ENCODE measurements around the gene MDK.

The MDK gene

DNA sequence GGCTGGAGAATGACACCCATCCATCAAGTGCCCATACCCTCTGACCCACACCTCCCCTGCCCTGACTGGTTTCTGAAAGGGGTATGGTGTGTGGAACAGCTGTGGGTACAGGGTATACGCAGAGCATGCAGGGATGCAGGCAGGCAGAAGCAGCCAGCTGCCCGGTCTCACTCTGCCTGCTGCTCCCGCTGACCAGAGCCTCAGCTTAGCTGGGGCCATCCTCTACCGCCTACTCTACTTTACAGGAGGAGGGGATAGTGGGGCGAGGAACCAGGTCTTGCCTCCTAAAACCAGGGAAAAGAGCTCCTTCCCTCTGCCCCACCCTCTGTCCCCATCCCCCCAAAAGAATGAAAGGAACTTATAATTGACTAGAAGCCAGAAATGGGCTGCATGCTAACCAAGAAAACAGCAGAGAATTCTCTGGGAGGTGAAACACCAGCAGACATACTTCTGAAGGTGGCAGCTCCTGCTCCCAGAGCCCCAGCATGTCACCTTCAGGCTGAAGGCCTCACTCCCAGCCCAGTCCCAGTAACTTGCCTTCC is 23.1 kb downstream of the MDK start:
- DNase-seq (ENCODE audit: low spot score): no peak

DNA sequence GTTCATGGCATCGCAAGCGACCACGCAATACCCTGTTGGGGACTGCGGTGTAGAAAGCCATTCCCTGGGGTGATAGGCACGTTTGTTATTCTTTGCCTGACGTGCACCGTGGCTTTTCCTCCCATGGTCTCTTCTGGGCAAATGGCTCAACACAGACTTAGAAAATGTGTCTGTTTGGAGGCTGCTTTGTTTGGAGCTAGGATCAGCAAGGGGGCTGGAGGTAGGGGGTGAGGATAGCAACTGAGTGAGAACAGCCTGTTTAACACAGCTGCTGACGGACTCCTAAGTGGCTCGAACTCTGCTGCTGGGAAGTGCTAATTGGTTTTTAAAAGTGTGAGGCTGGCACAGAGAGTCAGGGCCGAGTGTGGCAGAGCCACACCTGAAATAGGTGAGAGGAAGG is 26.2 kb downstream of the MDK start:
- no peak for DNase-seq (ENCODE audit: low spot score)

GRCh38 chr11:46408407-46408986 is 27.0 kb downstream of the MDK start:
- no peak for DNase-seq (ENCODE audit: low spot score)

DNA sequence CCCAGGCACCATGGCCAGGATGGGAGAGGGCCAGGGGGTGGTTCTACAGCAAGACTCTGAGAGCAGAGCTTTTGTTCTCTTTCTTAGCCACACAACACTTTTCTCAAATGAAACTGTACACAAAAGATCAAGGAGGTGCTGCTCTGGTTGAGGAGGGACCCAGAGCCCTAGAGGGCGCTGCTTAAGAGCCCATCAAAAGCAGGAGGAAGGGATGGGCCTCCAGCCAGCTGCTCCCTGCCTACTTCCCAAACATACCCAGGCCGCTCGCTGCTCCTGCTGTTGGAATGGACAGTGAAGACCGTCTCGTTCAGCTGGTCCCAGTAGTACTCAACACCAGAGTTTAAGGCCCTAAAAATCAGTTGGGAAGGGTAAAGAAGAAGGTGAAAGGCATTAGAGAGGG is 28.6 kb downstream of the MDK start:
- DNase-seq (ENCODE audit: low spot score): no peak

GRCh38 chr11:46413760-46414465 is 32.4 kb downstream of the MDK start:
- no peak for DNase-seq (ENCODE audit: low spot score)

- no peak for DNase-seq (ENCODE audit: low spot score)
Measured at GRCh38 chr11:46414466-46414796, 33.0 kb downstream of the MDK start.

GRCh38 chr11:46414879-46415278 is 33.4 kb downstream of the MDK start:
- no peak for DNase-seq (ENCODE audit: low spot score)

DNA sequence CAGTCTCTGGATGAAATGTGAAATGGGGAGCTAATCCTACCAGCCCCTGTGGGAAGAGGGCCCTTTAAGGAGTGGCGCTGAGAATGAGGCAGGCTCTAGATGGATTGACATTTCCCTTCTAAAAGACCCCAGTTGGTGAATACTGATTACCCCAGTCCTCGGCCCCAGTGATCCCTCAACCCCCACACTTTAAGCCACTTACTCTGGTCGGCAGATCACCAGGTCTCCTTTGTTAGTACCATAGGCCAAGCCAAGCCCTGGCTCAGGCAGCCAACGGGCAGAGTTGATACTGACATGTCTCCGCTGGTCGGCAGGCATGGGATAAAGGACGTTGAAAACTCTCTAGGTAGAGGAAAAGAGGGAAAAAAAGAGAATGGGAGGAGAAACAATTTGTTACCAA is 36.2 kb downstream of the MDK start:
- DNase-seq (ENCODE audit: low spot score): no peak

- no peak for DNase-seq (ENCODE audit: low spot score)
Measured at GRCh38 chr11:46418751-46419150, 37.3 kb downstream of the MDK start.

DNA sequence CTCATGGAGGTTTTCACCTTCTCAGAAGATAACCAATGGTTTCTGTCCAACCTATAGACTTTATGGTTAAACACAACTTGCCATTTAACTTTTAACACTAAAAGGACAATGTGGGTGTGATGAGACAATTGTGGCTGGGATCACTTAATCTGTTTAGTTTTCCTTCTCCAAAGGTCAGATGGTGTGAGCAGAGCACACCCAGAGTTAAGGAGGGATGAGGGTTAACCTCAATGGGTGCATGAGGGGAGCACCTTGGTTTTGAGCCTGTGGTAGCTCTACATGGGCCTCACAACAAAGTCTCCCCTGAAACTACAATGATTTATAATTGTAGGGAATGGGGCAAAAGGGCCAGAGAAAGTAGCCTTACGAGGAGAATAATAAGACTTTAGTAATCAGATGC is 39.0 kb downstream of the MDK start:
- DNase-seq (ENCODE audit: low spot score): no peak

DNA sequence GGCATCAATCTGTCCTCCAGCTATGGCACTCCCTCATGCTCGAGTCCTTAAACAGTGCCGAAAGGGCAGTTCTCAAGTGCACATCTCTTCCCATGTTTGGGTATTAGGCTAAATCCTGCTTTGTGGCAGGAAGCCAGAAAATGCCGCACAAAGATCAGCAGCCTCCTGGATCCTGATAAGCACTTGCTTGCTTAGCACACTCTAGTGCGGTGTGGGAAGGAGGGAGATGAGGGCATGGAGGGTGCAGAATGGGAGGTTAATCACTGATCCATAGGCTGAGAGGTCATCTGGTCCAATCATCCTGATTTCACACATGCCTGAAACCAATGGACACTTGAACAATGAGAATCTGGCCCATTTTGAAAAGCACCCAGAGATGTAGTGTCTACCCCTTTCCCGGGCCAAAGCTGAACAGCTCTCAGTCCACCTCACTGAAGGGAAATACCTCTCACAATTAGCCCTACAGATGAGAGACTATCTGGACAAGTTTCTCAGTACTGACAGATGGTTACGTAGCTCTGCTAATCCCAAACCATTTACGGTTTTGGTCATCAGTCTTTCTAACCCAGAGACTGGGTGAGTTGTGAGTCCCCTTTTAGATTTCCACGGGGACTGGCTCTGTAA is 39.9 kb downstream of the MDK start:
- DNase-seq (ENCODE audit: low spot score): no peak

DNA sequence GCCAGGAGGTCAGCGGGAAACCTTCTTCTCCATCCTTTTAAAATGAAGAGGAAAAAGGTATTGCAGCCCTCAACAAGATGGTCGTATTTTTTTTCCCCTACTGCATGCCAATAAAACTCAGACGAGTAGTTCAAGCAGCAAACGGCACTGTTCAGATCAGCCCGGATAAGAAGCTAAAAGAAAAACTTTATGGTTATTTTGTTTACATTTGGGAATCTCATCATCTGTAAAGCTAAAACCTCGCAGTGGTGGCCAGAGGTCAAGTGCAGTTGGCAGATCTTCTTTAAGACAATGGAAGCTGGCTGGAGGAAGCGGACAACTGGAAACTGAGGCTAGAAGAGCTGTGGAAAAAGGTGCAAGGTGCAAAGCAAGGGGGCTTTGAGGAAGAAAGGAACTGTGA is 41.1 kb downstream of the MDK start:
- no peak for DNase-seq (ENCODE audit: low spot score)

DNA sequence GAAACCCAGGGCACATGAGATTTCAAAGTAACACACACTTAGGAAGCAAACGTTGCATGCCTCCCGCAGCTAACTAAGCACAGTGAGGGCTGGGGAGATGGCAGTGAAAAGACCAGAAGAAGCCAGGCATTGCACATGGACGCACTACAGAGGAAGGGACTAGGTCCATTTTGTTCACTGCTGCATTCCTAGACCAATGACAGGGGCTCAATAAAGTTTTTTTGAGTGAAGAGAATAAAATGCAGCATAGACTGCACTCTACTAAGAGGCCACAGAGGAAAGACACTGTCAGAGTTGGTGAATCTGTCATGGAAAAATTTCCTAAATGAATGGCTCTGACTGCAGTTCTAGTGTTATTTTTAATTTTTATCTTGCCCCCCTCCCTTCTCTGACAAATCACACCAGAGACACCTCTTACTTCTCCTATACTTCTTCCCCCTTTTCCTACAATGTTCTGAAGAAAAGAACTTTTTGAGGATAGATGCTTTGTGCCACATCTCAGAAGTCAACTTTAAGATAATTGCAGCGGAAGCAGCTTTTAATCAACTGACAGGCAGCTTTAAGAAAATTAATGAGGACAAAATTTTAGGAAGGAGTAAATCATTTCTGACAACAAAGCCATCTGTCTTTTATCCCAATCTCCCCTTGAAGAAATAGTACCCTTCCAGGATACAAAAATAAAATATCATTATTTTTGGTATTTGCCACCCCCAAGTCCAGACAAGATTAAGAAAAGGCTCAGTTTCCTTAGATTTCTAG is 44.9 kb downstream of the MDK start:
- DNase-seq (ENCODE audit: low spot score): no peak

DNA sequence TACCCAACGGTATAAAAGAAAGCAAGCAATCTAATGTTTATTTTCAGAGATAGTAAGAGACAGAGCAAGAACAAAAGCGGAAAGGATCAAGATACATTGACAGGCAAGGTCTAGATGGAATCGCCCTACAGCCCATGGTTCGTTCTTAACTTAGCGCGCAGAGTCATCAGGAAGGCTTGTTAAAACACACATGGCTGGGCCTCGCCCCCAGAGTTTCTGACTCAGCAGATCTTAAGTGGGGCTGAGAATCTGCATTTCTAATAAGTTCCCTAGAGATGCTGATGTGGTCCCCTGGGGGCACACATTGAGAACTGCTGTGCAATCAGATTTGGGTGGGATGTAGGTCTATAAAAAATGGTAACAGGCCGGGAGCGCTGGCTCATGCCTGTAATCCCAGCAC is 45.9 kb downstream of the MDK start:
- DNase-seq (ENCODE audit: low spot score): no peak

DNA sequence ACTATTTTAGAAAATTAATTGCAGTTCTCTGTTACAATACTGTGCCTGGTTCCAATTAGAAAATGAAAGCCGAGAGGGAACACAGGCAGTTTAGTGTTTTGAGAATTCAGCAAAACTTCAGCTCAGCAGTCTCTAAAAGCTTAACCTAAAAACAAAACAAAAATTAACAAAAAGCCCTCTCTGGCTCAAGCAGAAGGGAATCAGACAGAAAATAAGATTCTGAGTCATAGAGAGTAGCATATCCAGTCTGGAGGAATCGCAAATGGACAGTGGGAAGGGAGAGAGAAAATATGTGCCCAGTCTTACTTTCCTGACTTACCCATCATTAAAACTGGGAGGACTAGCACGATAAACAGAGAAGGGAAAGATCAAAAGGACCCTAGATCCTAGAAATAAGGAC is 48.2 kb downstream of the MDK start:
- no peak for DNase-seq (ENCODE audit: low spot score)

- DNase-seq (ENCODE audit: low spot score): no peak
Measured at GRCh38 chr11:46431211-46431610, 49.7 kb downstream of the MDK start.
